HG03469 (cell line): ENCODE data around the gene SPDYE4.

Source experiments
- ATAC-seq: cut with Tn5 transposase; IDR thresholded peaks from one replicate; pipeline ENCODE4 v1.9.1; 2021; ENCODE audit warnings: mild to moderate bottlenecking, moderate library complexity, moderate number of reproducible peaks; ENCODE audit not compliant: unreplicated experiment

Gene SPDYE4

DNA sequence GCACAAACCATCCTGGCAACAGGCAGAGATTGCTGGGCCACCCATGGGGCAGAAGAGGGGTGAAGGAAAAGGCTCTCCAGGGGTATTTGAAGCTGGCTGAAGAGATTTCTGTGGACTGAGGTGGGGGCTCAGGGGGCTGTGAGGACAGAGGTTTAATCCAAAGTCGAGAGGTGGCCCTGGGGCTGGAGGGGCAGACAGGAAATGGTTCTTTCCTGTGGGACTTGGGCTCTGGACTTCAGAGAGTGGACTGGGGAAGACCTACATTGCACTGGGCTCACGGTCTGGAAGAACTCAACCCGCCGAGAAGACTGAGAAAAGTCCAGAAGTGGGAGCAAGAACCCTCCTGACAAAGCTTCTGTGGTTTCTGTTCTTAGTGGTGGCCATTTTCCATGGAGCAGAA is 16.6 kb downstream of the SPDYE4 start:
- ATAC-seq, result no peak

DNA sequence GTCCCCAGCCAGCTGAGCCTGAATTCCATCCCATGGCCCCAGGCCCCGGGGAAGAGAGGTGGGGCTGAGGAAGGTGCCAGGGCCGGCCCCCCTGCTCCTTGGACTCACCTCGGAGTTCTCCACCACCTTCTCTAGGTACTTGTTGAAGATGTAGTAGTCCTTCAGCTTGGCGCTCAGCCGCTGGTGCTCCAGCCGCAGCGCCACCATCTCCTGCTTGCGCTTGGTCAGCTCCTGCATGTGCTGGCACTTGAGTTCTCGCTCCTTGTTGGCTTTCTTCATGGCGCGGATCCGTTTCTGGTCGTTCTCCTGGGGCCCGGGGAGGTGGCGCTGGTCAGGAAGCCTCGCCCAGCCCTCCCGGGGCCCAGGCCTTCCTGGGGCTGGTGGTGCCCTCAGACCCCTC is 17.0 kb downstream of the SPDYE4 start:
- no peak for ATAC-seq

DNA sequence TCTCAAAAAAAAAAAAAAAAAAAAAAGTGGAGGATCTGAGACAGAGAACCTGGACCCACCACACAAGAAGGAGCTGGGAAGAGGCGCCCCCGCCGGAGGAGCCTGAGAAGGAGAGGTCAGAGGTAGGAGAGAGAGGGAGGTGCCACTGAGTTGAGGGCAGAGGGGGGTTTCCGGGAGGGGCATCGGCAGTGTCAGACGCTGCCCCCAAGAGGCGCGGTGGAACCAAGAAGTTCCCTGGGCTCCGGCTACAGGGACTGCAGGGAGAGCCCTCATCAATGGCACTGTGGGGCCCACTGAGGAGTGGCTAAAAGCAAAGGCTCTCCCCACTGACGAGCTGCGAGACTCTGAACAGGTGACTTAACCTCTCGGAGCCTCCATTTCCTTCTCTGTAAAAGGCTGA is 17.9 kb downstream of the SPDYE4 start:
- no peak for ATAC-seq

GRCh38 chr17:8739097-8739496 is 19.2 kb downstream of the SPDYE4 start:
- ATAC-seq, result no peak

- ATAC-seq, result no peak
Observed at GRCh38 chr17:8736796-8737195, 21.6 kb downstream of the SPDYE4 start.

GRCh38 chr17:8736362-8736761 is 22.0 kb downstream of the SPDYE4 start:
- no peak for ATAC-seq

DNA sequence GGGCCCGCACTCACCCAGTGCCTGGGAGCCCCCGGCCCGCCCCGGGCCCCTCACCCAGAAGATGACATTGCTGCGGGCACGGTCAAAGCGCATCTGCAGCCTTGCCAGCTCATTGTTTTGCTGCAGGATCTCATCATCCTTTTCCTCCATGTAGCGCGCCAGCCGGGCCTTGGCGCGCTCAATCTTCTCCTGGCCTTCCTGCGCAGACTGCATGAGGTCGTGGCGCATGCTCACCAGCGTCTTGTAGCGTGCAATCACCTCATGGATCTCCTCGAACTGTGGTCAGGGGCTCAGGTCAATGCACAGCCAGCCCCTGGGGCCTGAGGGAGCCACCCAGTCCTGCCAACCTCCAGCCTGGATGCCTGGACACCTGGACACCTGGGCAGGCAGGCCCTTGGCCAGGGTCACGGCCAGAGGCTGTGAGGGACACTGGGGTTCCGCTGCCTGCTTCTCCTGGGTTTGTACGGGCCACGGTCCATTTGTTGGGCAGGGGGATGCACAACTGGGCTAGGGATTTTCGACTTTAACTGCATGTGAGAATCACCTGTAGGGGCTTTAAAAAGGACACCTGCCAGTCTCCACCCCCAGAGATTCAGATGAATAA is 22.9 kb downstream of the SPDYE4 start:
- ATAC-seq, result no peak

DNA sequence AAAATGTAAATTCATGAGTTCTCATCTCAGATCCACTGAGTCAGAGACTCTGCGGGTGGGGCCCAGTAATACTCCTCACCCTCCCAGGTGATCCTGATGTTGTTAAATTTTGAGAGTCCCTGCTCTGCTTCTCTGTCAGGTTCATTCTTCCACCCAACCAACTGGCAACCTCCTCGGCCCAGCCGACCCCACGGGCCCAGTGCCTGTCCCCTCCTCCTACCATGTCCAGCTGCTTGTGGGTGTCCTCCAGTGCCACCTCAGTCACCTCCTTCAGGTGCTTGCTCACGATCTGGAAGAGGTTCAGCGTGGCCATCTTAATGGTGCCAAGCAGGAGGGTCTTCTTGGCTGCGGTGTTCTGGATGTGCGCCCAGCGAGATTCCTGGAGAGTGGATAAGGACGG is 23.5 kb downstream of the SPDYE4 start:
- no peak for ATAC-seq

DNA sequence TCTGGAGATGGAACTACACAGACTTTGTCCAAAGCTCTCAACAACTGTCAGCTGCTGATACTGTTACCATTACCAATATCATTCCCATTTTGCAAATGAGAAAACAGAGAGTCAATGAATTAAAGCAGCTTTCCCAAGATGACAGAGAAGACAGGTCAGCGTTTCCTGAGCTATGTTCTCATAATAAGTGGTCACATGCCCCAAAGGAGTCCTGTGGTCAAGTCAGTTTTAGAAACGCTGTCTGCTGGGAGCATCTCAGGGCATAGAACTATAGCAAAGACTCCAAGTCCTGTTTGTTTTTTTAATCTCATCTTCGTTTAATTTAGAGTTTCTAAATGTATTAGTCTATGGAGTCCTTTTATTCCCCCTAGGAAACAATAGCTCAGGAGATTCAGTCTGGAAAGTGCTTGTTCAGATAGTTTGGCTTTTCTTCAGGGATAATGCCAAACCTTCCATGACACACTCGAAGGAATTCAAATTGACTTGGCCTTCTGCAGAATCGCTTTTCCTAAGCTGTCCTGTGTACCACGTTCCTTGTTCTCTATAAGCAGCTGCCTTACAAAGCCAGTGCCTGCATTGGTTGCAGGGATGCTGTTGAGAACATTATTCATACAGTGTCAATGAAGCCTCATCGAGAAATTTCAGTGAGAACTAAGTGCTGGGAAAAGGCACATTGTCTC is 25.8 kb downstream of the SPDYE4 start:
- no peak for ATAC-seq

- ATAC-seq, result no peak
Observed at GRCh38 chr17:8729860-8730259, 28.5 kb downstream of the SPDYE4 start.

DNA sequence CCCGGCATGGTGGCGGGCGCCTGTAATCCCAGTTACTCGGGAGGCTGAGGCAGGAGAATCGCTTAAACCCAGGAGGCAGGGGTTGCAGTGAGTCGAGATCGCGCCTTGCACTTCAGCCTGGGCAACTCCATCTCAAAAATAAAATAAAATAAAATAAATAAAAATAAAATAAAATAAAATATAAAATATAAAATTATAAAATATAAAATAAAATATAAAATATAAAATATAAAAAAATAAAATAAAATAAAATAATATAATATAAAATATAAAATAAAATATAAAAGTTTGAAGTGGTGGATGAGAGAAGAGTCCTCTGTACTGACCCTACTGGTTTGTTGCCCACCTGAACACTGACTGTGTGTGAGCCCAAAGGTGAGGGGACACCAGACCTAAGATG is 28.9 kb downstream of the SPDYE4 start:
- no peak for ATAC-seq

GRCh38 chr17:8728971-8729370 is 29.4 kb downstream of the SPDYE4 start:
- ATAC-seq, result no peak

DNA sequence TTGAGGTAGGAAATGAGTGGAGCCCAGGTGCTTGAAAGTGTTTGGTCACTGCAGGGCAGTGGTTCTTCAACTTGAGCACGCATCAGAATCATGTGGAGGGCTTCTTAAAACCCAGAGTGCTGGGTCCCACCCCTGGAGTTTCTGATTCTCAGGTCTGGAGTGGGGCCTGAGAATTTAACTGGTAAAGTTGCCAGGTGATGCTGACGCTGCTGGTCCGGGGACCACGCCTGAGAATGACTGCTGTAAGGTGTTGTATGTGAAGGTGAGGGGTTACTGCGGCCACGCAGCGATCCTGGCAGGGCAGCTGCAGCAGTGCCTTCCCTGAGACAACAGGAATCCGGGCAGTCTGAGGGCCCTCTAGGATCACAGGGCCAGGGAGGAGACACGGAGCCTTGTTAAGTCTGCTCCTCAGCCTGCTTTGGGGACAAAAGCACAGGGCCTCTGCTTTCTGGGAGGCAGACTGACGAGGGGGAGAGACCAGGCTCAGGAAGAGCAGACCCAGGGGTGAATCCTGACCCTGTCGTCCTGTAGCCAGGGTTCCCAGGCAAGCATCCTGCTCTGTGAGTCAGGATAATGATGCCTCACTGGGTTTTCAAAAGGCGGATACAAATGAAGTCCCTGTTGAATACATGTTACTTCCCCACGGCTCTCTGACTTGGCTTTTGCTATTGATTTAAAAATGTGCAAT is 30.0 kb downstream of the SPDYE4 start:
- ATAC-seq, result no peak

DNA sequence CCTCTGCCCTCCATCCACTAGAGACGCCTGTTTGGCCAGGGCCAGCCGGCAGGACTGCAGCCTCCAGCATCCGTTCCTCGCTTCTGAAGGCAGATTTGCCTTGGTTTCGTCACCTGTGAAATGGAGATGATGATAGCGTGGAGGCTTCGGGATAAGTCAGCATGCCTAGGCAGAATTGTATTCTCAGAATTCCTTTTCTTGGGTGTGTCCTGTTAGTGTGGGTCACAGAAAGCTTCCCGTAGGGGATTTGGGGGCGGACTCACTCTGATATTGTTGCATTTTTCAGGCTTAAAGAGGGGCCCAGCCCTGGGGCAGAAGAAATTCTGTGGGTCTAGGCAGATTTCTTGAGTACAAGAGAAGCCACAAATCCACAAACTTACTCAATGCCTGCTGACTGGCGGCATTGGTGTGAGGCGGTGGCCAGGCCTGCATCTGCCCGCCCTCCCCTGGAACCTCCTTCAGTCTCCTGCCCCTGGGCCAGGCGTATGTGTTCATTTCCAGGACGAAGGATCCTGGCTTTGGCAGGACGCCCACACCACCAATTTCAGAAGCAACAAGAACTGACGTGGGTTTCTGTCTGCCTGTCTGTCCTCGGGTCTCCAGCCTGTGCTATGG is 31.3 kb downstream of the SPDYE4 start:
- no peak for ATAC-seq

DNA sequence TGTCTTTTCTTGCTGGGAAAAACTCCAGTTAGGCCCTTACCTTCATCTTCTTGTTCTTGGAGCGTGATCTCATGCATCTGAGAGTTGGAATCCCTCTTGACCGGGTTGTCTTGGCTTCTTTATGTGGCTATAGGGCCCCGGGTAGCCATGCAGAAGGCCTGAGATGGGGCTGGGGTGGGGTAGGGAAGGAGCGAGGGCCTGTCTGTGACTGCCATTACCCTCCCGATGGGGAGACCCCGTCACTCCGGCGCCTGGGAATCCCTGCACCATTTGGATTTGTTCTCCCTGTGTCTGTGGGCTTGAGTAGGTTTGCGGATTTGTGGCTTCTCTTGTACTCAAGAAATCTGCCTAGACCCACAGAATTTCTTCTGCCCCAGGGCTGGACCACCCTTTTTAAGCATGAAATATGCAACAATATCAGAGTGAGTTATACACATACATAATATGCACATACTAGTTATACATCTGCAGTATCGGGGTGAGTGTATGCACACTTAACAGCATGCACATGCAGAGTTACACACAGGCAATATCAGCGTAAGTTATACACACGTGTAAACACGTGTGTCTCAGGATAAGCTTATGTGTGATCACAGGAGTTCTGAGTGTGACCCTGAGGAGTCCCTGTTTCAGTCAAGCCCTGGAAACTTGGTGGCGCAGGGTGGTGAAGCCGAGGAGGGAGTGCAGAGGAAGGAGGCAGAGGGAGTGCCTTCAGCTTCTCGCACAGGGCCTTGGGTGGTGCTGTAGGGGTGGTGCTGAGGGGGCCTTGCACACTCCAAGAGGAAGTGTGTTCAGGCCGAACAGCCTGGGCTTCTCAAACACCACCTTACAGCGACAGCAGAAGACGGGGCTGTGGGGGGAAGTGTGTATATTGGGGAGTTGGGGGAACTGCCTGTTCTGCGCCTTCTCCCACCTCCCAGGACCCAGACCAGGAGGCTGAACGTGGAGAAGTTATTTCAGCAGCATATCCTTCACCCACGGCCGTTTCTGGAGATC is 32.2 kb downstream of the SPDYE4 start:
- ATAC-seq, result no peak

- no peak for ATAC-seq
Observed at GRCh38 chr17:8724451-8724850, 33.9 kb downstream of the SPDYE4 start.

DNA sequence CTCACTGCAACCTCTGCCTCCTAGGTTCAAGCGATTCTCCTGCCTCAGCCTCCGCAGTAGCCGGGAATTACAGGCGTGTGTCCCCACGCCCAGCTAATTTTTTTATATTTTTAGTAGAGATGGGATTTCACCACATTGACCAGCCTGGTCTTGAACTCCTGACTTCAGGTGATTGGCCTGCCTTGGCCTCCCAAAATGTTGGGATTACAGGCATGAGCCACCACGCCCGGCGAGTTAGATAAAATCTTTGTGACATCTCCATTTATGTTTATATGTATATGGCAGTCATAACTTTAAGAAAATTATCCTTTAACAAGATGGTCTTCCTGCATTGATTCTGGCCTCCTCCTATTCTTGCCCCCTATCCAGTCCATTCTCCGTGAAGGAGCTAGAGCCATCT is 37.8 kb downstream of the SPDYE4 start:
- ATAC-seq, result no peak

DNA sequence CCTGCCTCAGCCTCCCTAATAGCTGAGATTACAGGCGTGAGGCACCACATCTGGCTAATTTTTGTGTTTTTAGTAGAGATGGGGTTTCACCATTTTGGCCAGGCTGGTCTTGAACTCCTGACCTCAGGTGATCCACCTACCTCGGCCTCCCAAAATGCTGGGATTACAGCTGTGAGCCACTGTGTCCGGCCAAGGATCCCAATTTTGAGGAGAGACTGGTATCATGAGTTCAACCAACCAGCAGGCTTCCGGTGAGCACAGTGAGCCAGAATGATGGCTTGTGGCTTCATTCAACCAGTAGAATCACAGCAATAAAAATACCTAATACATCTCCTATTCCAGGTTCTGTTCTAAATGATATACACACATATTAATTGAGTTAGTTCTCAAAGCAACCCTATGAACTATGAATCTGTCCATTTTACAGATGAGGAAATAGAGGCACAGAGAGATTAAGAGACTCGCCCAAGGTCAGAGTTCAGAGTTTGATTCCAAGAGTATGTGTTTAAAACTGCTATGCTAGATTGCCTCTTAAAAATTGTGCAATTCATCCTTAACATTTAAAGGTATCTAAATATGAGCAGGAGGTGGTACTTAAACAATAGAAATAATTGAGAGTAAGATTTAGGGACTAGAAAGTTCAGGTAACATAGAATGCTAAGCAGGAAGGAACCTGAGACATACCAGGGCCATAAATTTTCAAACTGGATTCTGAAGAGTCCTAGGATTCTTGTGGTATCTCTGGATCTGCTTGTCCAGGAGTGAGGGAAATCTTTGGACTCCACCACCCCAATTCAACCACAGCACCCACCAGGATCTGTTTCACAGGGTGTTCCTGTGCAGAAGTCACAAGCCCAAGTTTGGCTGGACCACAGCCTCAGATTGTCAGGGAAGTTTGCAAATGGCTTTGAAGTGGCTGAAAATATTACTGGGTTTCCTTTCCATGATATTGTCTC is 38.8 kb downstream of the SPDYE4 start:
- no peak for ATAC-seq

DNA sequence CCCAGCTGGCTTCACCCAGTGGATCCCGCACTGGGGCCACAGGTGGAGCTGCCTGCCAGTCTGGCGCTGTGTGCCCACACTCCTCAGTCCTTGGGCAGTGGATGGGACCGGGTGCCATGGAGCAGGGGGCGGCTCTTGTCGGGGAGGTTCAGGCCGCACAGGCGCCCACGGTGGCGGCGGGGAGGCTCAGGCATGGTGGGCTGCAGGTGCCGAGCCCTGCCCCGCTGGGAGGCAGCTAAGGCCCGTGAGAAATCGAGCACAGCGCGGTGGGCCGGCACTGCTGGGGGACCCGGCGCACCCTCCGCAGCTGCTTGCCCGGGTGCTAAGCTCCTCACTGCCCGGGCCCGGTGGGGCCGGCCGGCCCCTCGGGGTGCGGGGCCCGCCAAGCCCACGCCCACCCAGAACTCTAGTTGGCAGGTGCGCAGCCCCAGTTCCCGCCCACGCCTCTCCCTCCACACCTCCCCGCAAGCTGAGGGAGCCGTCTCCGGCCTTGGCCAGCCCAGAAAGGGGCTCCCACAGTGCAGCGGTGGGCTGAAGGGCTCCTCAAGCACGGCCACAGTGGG is 40.3 kb downstream of the SPDYE4 start:
- ATAC-seq, result no peak
